ENCODE data around the gene RNF207. TPM values are rescaled to one million over a fixed set of nuclear protein-coding genes. Genes with fewer than 3 reads are reported as not detected.

Gene RNF207
- total and polyA plus RNA-seq, 3 experiments from 2014 or later, result 0.22 to 12.8 (median 10.8) TPM

- CTCF ChIA-PET, result interaction anchor here (0.6 to 4.8 kb wide), 33 partner anchors 9 to 732 kb away, joined by 3 to 63 read pairs (median 4); partner anchors contain the start of genes DNAJC11, GPR153, ICMT and RPL22
- H3K4me1 Mint-ChIP-seq, result peaks cover 5 to 22% (median 5%) of the 10 kb centered on the region in 3 donors
- POLR2A ChIA-PET, result interaction anchor here (0.5 kb wide), 1 partner anchor 9 kb away, joined by 3 read pairs; no protein-coding TSS in a partner anchor
Measured at GRCh38 chr1:6246497-6247467, 40.9 kb downstream of the RNF207 start.

GRCh38 chr1:6247651-6248050, 41.7 kb downstream of the RNF207 start:
- POLR2A ChIA-PET, result interaction anchor here (0.6 kb wide), 1 partner anchor 147 kb away, joined by 6 read pairs; no protein-coding TSS in a partner anchor
- peaks cover 41 to 63% of the 10 kb centered on the region in 2 donors for H3K27me3 Mint-ChIP-seq
- peaks cover 5 to 21% (median 5%) of the 10 kb centered on the region in 3 donors for H3K4me1 Mint-ChIP-seq
- DNase-seq, result no peak
- Histone ChIP-seq H3K4me3 (ENCODE audit: low read length) (no peak overlapping the region), H3K9me3 (ENCODE audit: low read length) (no peaks in the 10 kb centered on the region), H3K36me3 (ENCODE audit: insufficient read depth, low read length) (no peaks in the 10 kb centered on the region), H3K27ac (ENCODE audit: low read depth, low read length) (no peak overlapping the region), H3K27me3 (ENCODE audit: insufficient read depth, low read length, poor library complexity, severe bottlenecking) (peaks cover 50% of the 10 kb centered on the region), H3K4me1 (ENCODE audit: insufficient read depth, low read length) (peaks cover 20% of the 10 kb centered on the region)
- CTCF ChIA-PET, result interaction anchor here (0.9 to 4.8 kb wide), 17 partner anchors 8 to 225 kb away, joined by 3 to 63 read pairs (median 7); partner anchors contain the start of genes ICMT and RPL22
- no peaks in the 10 kb centered on the region for H3K9me3 Mint-ChIP-seq
- H3K4me3 Mint-ChIP-seq, result no peak overlapping the region
- no peak overlapping the region for H3K27ac Mint-ChIP-seq
- no peaks in the 10 kb centered on the region for H3K36me3 Mint-ChIP-seq

More at GRCh38 chr1:6246497-6247467, 40.9 kb downstream of the RNF207 start:
- H3K27ac Mint-ChIP-seq, result peak overlapping the region in 3 of 8 donors; percentile 43 to 72 (median 59)
- peaks cover 50% of the 10 kb centered on the region for H3K27me3 ChIP-seq (ENCODE audit: insufficient read depth, low read length, poor library complexity, severe bottlenecking)
- no peak overlapping the region for H3K4me3 ChIP-seq (ENCODE audit: low read length)
- no peak overlapping the region for H3K27ac ChIP-seq (ENCODE audit: low read depth, low read length)
- H3K4me3 Mint-ChIP-seq, result peak overlapping the region in 5 of 7 donors; percentile 57 to 85 (median 77)
- H3K9me3 ChIP-seq (ENCODE audit: low read length), result no peaks in the 10 kb centered on the region
- H3K27me3 Mint-ChIP-seq, result peaks cover 39 to 59% of the 10 kb centered on the region in 2 donors
- DNase-seq, result peak; percentile 68 to 84 (median 76)
- H3K4me1 ChIP-seq (ENCODE audit: insufficient read depth, low read length), result peaks cover 20% of the 10 kb centered on the region
- H3K36me3 Mint-ChIP-seq, result no peaks in the 10 kb centered on the region
- H3K36me3 ChIP-seq (ENCODE audit: insufficient read depth, low read length), result no peaks in the 10 kb centered on the region
- no peaks in the 10 kb centered on the region for H3K9me3 Mint-ChIP-seq

GRCh38 chr1:6248161-6248776, 42.4 kb downstream of the RNF207 start:
- Mint-ChIP-seq H3K4me3 (peak overlapping the region in 1 of 7 donors; percentile 74), H3K9me3 (no peaks in the 10 kb centered on the region), H3K4me1 (peaks cover 5 to 21% (median 5%) of the 10 kb centered on the region in 3 donors), H3K27me3 (peaks cover 35 to 63% of the 10 kb centered on the region in 2 donors), H3K27ac (no peak overlapping the region), H3K36me3 (no peaks in the 10 kb centered on the region)
- H3K4me1 ChIP-seq (ENCODE audit: insufficient read depth, low read length), result peaks cover 20% of the 10 kb centered on the region
- H3K27me3 ChIP-seq (ENCODE audit: insufficient read depth, low read length, poor library complexity, severe bottlenecking), result peaks cover 44% of the 10 kb centered on the region
- ChIA-PET POLR2A (interaction anchor here (0.6 kb wide), 1 partner anchor 146 kb away, joined by 6 read pairs; no protein-coding TSS in a partner anchor), CTCF (interaction anchor here (0.9 to 4.8 kb wide), 9 partner anchors 10 to 191 kb away, joined by 3 to 63 read pairs (median 9); partner anchors contain the start of genes ICMT and RPL22)
- no peak for DNase-seq
- H3K27ac ChIP-seq (ENCODE audit: low read depth, low read length), result no peak overlapping the region
- H3K9me3 ChIP-seq (ENCODE audit: low read length), result no peaks in the 10 kb centered on the region
- H3K4me3 ChIP-seq (ENCODE audit: low read length), result no peak overlapping the region
- no peaks in the 10 kb centered on the region for H3K36me3 ChIP-seq (ENCODE audit: insufficient read depth, low read length)

- no peaks in the 10 kb centered on the region for H3K36me3 ChIP-seq (ENCODE audit: insufficient read depth, low read length)
- CTCF ChIA-PET, result interaction anchor here (1.2 to 4.8 kb wide), 3 partner anchors 156 to 190 kb away, joined by 3 to 63 read pairs (median 43); no protein-coding TSS in a partner anchor
- Mint-ChIP-seq H3K4me3 (no peak overlapping the region), H3K27me3 (peaks cover 28 to 56% of the 10 kb centered on the region in 2 donors), H3K4me1 (peaks cover 5 to 21% (median 5%) of the 10 kb centered on the region in 3 donors), H3K36me3 (no peaks in the 10 kb centered on the region), H3K27ac (no peak overlapping the region), H3K9me3 (no peaks in the 10 kb centered on the region)
- no peak for DNase-seq
- POLR2A ChIA-PET, result no interaction called here
- no peak overlapping the region for H3K27ac ChIP-seq (ENCODE audit: low read depth, low read length)
- no peaks in the 10 kb centered on the region for H3K9me3 ChIP-seq (ENCODE audit: low read length)
- H3K4me1 ChIP-seq (ENCODE audit: insufficient read depth, low read length), result peaks cover 20% of the 10 kb centered on the region
- H3K27me3 ChIP-seq (ENCODE audit: insufficient read depth, low read length, poor library complexity, severe bottlenecking), result peaks cover 35% of the 10 kb centered on the region
- no peak overlapping the region for H3K4me3 ChIP-seq (ENCODE audit: low read length)
Measured at GRCh38 chr1:6248932-6249738, 43.2 kb downstream of the RNF207 start.

- H3K4me3 Mint-ChIP-seq, result no peak overlapping the region
- H3K27me3 Mint-ChIP-seq, result peaks cover 24 to 53% of the 10 kb centered on the region in 2 donors
- Histone ChIP-seq H3K4me3 (ENCODE audit: low read length) (no peak overlapping the region), H3K36me3 (ENCODE audit: insufficient read depth, low read length) (no peaks in the 10 kb centered on the region), H3K27me3 (ENCODE audit: insufficient read depth, low read length, poor library complexity, severe bottlenecking) (peaks cover 30% of the 10 kb centered on the region), H3K27ac (ENCODE audit: low read depth, low read length) (no peak overlapping the region), H3K4me1 (ENCODE audit: insufficient read depth, low read length) (peaks cover 20% of the 10 kb centered on the region), H3K9me3 (ENCODE audit: low read length) (no peaks in the 10 kb centered on the region)
- no peak for DNase-seq
- peaks cover 5 to 18% (median 5%) of the 10 kb centered on the region in 3 donors for H3K4me1 Mint-ChIP-seq
- no peak overlapping the region for H3K27ac Mint-ChIP-seq
- H3K9me3 Mint-ChIP-seq, result no peaks in the 10 kb centered on the region
- H3K36me3 Mint-ChIP-seq, result no peaks in the 10 kb centered on the region
- POLR2A ChIA-PET, result no interaction called here
- CTCF ChIA-PET, result interaction anchor here (0.8 to 1.2 kb wide), 2 partner anchors 10 to 173 kb away, joined by 3 to 4 read pairs; no protein-coding TSS in a partner anchor
Measured at GRCh38 chr1:6249739-6250689, 44.1 kb downstream of the RNF207 start.

GRCh38 chr1:6251233-6251632, 45.3 kb downstream of the RNF207 start:
- Histone ChIP-seq H3K27ac (ENCODE audit: low read depth, low read length) (no peak overlapping the region), H3K4me3 (ENCODE audit: low read length) (no peak overlapping the region), H3K27me3 (ENCODE audit: insufficient read depth, low read length, poor library complexity, severe bottlenecking) (peaks cover 27% of the 10 kb centered on the region), H3K36me3 (ENCODE audit: insufficient read depth, low read length) (no peaks in the 10 kb centered on the region), H3K9me3 (ENCODE audit: low read length) (no peaks in the 10 kb centered on the region), H3K4me1 (ENCODE audit: insufficient read depth, low read length) (peaks cover 8% of the 10 kb centered on the region)
- no peaks in the 10 kb centered on the region for H3K36me3 Mint-ChIP-seq
- peaks cover 5 to 14% (median 5%) of the 10 kb centered on the region in 3 donors for H3K4me1 Mint-ChIP-seq
- no peak overlapping the region for H3K4me3 Mint-ChIP-seq
- POLR2A ChIA-PET, result no interaction called here
- H3K9me3 Mint-ChIP-seq, result no peaks in the 10 kb centered on the region
- H3K27me3 Mint-ChIP-seq, result peaks cover 23 to 52% of the 10 kb centered on the region in 2 donors
- H3K27ac Mint-ChIP-seq, result no peak overlapping the region
- CTCF ChIA-PET, result interaction anchor here (0.7 kb wide), 1 partner anchor 153 kb away, joined by 4 read pairs; no protein-coding TSS in a partner anchor
- DNase-seq, result no peak
